Uterus (tissue), 2 donors: ENCODE measurements around the gene LDLRAD4.

Experiments used
- CTCF ChIP-seq, 4 experiments: fragments of 200-600 bp in 2 of 4; fragments of 450-650 bp in 2 of 4; sonication (generic) in 2 of 4; IDR thresholded peaks; one replicate each; pipeline ENCODE4 v1.5.1; 2016 to 2019; ENCODE audit warnings: antibody characterized with exemption in 4 of 4, mild to moderate bottlenecking in 2 of 4, moderate library complexity in 1 of 4
- POLR2A ChIP-seq, 2 donors: fragments of 450-650 bp; IDR thresholded peaks; one replicate each; pipeline ENCODE4 v1.6.1; 2016; ENCODE audit warnings: antibody characterized with exemption in 2 of 2, mild to moderate bottlenecking in 1 of 2, moderate library complexity in 1 of 2

- no peak for TF ChIP-seq CTCF (IDR thresholded peaks at IDR 0.05)
- no peak for TF ChIP-seq POLR2A (IDR thresholded peaks at IDR 0.05)
These were observed 273.8 kb downstream of the LDLRAD4 start for GRCh38 chr18:13492314-13492713.
